Transverse colon (tissue), 3 donors: ENCODE results near the gene INO80B.

ENCODE experiments used
- CTCF ChIP-seq, 5 experiments: fragments of 200-600 bp in 3 of 5; fragments of 450-650 bp in 2 of 5; sonication (generic) in 3 of 5; IDR thresholded peaks; 1 replicate in 2 of 5; 2 replicates in 3 of 5; pipeline ENCODE4 v1.5.1; 2016 to 2017; ENCODE audit warnings: antibody characterized with exemption in 5 of 5, inconsistent platforms in 3 of 5, mild to moderate bottlenecking in 2 of 5, moderate library complexity in 1 of 5
- POLR2A ChIP-seq: fragments of 450-650 bp; IDR thresholded peaks from one replicate; pipeline ENCODE4 v1.6.1; 2016; ENCODE audit warnings: antibody characterized with exemption, mild to moderate bottlenecking, moderate library complexity

- TF ChIP-seq CTCF (IDR thresholded peaks at IDR 0.05): no peak
- no peak for TF ChIP-seq POLR2A
Observed at GRCh38 chr2:74423231-74424095, 31.4 kb upstream of the INO80B start.
